Ishikawa (cell line): ENCODE measurements around the gene SYCP2.

Experiments used
- CEBPB ChIP-seq: IDR thresholded peaks from 2 replicates; pipeline ENCODE4 v1.6.1; 2012
- EP300 ChIP-seq: IDR thresholded peaks from 2 replicates; pipeline ENCODE4 v1.6.1; 2012; ENCODE audit warnings: borderline replicate concordance
- MAX ChIP-seq: IDR thresholded peaks from 2 replicates; pipeline ENCODE4 v1.6.1; 2012
- RAD21 ChIP-seq: IDR thresholded peaks from 2 replicates; pipeline ENCODE4 v1.6.1; 2012; ENCODE audit warnings: low read depth
- REST ChIP-seq: IDR thresholded peaks from 2 replicates; pipeline ENCODE4 v1.6.1; 2012; ENCODE audit warnings: low read depth, mild to moderate bottlenecking
- TAF1 ChIP-seq: IDR thresholded peaks from 2 replicates; pipeline ENCODE4 v1.6.1; 2012; ENCODE audit warnings: low read depth, mild to moderate bottlenecking

GRCh38 chr20:59848182-59848581 lies 85.3 kb downstream of the SYCP2 start:
- TF ChIP-seq EP300 (no peak), RAD21 (no peak), MAX (no peak), TAF1 (no peak), CEBPB (no peak), REST (no peak)
